ENCODE data around the gene SMU1. TPM values are rescaled to one million over a fixed set of nuclear protein-coding genes. Genes with fewer than 3 reads are reported as not detected.

Gene SMU1
- total and polyA plus RNA-seq, 2 of the 13 experiments (the other 11 are each of a cell fraction or from before 2014, with no cell fraction given), result 12.9 to 36.6 TPM

GRCh38 chr9:33025572-33026342 lies 50.7 kb downstream of the SMU1 start (continued):
- no peak for TF ChIP-seq USF2 (IDR thresholded peaks at IDR 0.05; ENCODE audit: low read depth, low read length)
- no peak for TF ChIP-seq USF2 (CRISPR knock-in tag; IDR thresholded peaks at IDR 0.05; ENCODE audit: borderline replicate concordance)
- no peak for TF ChIP-seq RFX5 (IDR thresholded peaks at IDR 0.05; ENCODE audit: low read depth, low read length)
- no peak for TF ChIP-seq ETS1 (CRISPR knock-in tag; IDR thresholded peaks at IDR 0.05)
- no peak for TF ChIP-seq HNF1A (IDR thresholded peaks at IDR 0.05; ENCODE audit: low read depth)
- TF ChIP-seq HNF1A (CRISPR knock-in tag; IDR thresholded peaks at IDR 0.05; ENCODE audit: borderline replicate concordance), result no peak; the same call in 1 of the 2 replicates
- TF ChIP-seq NR2F2 (IDR thresholded peaks at IDR 0.05; ENCODE audit: borderline replicate concordance, low read depth), result no peak
- TF ChIP-seq CC2D1A (CRISPR knock-in tag; IDR thresholded peaks at IDR 0.05), result no peak
- no peak for TF ChIP-seq ATM (IDR thresholded peaks at IDR 0.05; ENCODE audit: borderline replicate concordance)
- no peak for TF ChIP-seq ZMAT5 (CRISPR knock-in tag; IDR thresholded peaks at IDR 0.05; ENCODE audit: borderline replicate concordance, low read depth)
- TF ChIP-seq ZNF781 (CRISPR knock-in tag; IDR thresholded peaks at IDR 0.05; ENCODE audit: borderline replicate concordance, not compliant biosample characterization), result no peak
- TF ChIP-seq TFDP2 (CRISPR knock-in tag; IDR thresholded peaks at IDR 0.05), result no peak
- TF ChIP-seq ZNF83 (CRISPR knock-in tag; IDR thresholded peaks at IDR 0.05; ENCODE audit: borderline replicate concordance), result no peak
- TF ChIP-seq ZNF10 (CRISPR knock-in tag; IDR thresholded peaks at IDR 0.05; ENCODE audit: borderline replicate concordance, low read depth), result no peak
